ENCODE results near the gene ZNF827. TPM values are rescaled to one million over a fixed set of nuclear protein-coding genes. Genes with fewer than 3 reads are reported as not detected.

The ZNF827 gene
- total and polyA plus RNA-seq, 7 donors: 1.8 to 37.7 (median 11.3) TPM

DNA sequence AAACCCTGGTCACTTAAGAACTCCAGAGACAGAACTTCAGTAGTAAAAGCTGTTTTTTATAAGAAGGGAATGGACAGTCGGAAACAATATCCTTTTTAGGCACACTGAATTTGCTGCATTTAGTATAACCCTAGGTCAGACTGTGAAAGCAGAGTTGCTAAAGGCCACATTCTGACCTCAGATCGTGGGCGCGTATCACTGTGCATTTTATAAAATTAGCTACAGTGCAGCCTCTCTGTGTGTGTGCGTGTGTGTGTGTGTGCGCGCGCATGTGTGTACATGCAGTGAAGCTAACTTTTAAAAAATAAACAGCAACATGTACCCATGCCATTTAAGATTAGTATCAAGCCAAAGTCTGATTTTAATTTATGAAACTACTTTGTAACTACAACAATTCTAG lies 8.0 kb downstream of the ZNF827 start:
- no peak for DNase-seq
- Histone ChIP-seq H3K4me1 (peaks cover 0 to 43% (median 25%) of the 10 kb centered on the region in 4 donors), H3K9me3 (no peaks in the 10 kb centered on the region), H3K36me3 (no peaks in the 10 kb centered on the region), H3K27me3 (no peaks in the 10 kb centered on the region), H3K27ac (peak overlapping the region in 2 of 4 donors; percentile 17 to 52), H3K4me3 (no peak overlapping the region)
- 89 to 92% methylated on average over 8 of the region's 8 CpGs for WGBS, 2 donors
- TF ChIP-seq, protein P1, sequence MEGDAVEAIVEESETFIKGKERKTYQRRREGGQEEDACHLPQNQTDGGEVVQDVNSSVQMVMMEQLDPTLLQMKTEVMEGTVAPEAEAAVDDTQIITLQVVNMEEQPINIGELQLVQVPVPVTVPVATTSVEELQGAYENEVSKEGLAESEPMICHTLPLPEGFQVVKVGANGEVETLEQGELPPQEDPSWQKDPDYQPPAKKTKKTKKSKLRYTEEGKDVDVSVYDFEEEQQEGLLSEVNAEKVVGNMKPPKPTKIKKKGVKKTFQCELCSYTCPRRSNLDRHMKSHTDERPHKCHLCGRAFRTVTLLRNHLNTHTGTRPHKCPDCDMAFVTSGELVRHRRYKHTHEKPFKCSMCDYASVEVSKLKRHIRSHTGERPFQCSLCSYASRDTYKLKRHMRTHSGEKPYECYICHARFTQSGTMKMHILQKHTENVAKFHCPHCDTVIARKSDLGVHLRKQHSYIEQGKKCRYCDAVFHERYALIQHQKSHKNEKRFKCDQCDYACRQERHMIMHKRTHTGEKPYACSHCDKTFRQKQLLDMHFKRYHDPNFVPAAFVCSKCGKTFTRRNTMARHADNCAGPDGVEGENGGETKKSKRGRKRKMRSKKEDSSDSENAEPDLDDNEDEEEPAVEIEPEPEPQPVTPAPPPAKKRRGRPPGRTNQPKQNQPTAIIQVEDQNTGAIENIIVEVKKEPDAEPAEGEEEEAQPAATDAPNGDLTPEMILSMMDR (IDR thresholded peaks at IDR 0.05): no peak
- TF ChIP-seq POLR2A (IDR thresholded peaks at IDR 0.05) (no peak), POLR2AphosphoS5 (IDR thresholded peaks at IDR 0.05) (no peak), EP300 (IDR thresholded peaks at IDR 0.05) (no peak)
- intact Hi-C loops (cut with DNase I): no loop called here

DNA sequence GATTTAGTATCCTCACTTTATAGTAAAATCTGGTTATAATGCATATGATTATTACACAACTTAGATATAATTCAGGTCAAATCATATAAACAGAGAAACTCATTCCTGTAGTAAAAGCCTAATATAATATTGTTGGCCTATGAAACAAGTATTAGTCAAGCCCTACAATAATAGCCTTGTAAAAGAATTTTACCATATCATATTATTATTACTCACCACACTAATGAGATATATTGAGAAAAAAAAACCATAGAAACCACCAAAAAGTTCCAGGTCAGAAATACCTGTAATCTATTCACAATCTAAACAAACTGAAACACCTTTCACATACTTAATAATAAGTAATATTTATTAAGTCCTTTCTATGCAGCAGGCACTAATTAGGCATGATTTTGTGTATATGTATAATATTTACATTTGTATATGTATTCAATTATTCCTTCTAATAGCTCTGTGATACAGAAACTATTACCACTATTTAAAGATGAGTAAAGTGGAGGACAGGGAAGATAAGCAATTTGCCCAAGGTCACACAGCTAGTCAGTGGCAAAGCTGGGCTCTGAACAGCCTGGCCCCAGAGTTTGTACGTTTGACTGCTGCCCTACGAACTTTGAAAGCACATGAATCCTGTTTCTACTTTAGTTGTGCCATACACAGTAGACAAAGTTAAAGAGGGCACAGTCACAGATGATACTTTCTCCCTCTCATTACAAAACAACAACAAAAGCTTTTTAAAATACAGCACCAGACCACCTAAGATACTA lies 9.0 kb downstream of the ZNF827 start:
- H3K27ac ChIP-seq: peak overlapping the region in 3 of 4 donors; percentile 9 to 52 (median 17)
- TF ChIP-seq POLR2AphosphoS5 (IDR thresholded peaks at IDR 0.05) (no peak), POLR2A (IDR thresholded peaks at IDR 0.05) (no peak), EP300 (IDR thresholded peaks at IDR 0.05) (no peak)
- TF ChIP-seq, protein P1 (IDR thresholded peaks at IDR 0.05): no peak
- H3K4me1 ChIP-seq: peaks cover 0 to 33% (median 21%) of the 10 kb centered on the region in 4 donors

DNA sequence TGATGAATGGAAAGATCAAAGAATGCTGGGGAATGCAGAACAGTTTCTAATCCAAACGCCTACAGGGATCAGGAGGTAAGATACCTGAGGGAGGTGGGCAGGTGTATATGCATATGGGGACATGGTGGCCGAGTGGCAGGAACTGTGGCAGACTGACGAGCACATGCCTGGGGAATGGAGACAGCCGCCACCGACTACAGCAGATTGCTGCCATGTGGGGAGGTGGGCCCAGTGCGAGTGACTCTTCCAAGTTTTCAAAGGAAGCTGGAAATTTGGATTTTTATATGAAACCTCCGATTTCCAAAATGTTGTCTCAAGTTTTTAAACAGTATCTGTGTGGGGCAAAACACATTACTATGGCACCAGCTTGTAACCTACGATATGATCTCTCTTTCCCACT lies 9.9 kb downstream of the ZNF827 start:
- Histone ChIP-seq H3K4me1 (peaks cover 0 to 26% (median 16%) of the 10 kb centered on the region in 4 donors), H3K27ac (no peak overlapping the region), H3K4me3 (no peak overlapping the region), H3K36me3 (no peaks in the 10 kb centered on the region), H3K9me3 (no peaks in the 10 kb centered on the region), H3K27me3 (no peaks in the 10 kb centered on the region)
- DNase-seq: no peak
- TF ChIP-seq, protein P1 (IDR thresholded peaks at IDR 0.05): no peak
- TF ChIP-seq EP300 (IDR thresholded peaks at IDR 0.05) (no peak), POLR2A (IDR thresholded peaks at IDR 0.05) (no peak), POLR2AphosphoS5 (IDR thresholded peaks at IDR 0.05) (no peak)
- intact Hi-C loops (cut with DNase I): no loop called here
- WGBS, 2 donors: 93 to 94% methylated on average over 8 of the region's 8 CpGs

More for the DNA sequence above, 9.0 kb downstream of the ZNF827 start:
- Histone ChIP-seq H3K4me3 (no peak overlapping the region), H3K36me3 (no peaks in the 10 kb centered on the region), H3K9me3 (no peaks in the 10 kb centered on the region), H3K27me3 (no peaks in the 10 kb centered on the region)
- no peak for DNase-seq
- intact Hi-C loops (cut with DNase I): no loop called here
- WGBS, 2 donors: 54 to 78% methylated on average over 2 of the region's 2 CpGs

DNA sequence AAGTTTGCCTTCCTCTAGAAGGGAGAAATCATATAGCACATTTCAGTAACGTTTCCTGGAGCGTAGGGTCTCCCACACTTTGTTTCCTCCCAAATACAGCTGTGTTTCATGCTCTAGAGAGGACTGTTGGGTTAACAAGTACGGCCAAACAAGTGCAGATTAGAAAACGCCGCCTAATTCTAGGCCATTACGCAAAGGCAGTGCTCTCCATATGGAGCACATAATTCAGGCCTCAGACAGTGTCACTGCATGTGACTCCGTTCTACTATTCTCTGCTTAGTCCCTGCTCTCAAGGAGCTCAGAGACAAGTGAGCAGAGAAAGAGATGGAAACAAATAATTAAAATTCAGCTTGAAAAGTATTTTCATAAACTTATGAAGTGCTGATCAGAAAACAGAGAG lies 11.6 kb downstream of the ZNF827 start:
- Histone ChIP-seq H3K36me3 (no peaks in the 10 kb centered on the region), H3K4me1 (peaks cover 0 to 26% (median 16%) of the 10 kb centered on the region in 4 donors), H3K27me3 (no peaks in the 10 kb centered on the region), H3K27ac (no peak overlapping the region), H3K9me3 (no peaks in the 10 kb centered on the region), H3K4me3 (no peak overlapping the region)
- TF ChIP-seq POLR2A (IDR thresholded peaks at IDR 0.05) (no peak), EP300 (IDR thresholded peaks at IDR 0.05) (no peak)
- intact Hi-C loops (cut with DNase I): no loop called here
- DNase-seq: no peak
- 71 to 94% methylated on average over 7 of the region's 7 CpGs for WGBS, 2 donors

DNA sequence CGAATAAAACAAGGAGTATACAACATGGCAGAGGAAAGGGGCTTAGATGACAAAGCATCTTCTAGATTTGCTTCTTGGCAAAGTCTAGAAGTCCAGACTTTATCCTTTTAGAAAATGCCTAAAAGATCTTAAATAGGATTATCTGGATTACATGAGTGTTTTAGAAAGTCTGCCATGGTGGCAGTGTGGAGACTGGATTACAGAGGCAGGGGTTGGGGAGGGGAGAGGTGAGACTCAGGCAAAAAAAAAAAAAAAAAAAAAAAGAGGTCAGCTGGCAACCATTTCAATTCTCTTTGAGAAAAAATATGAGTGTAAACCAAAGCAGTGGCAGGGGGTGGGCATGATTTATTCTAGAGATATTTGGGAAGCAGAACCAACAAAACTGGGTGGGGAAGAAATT lies 17.4 kb downstream of the ZNF827 start:
- whole genome bisulfite sequencing, 2 donors: 84 to 91% methylated on average over 1 of the region's 1 CpG
- DNase-seq: no peak
- peaks cover 0 to 18% (median 12%) of the 10 kb centered on the region in 4 donors for H3K4me1 ChIP-seq
- no peaks in the 10 kb centered on the region for H3K36me3 ChIP-seq
- intact Hi-C loops (cut with DNase I): no loop called here
- no peaks in the 10 kb centered on the region for H3K27me3 ChIP-seq
- H3K4me3 ChIP-seq: no peak overlapping the region
- TF ChIP-seq POLR2AphosphoS5 (IDR thresholded peaks at IDR 0.05) (no peak), POLR2A (IDR thresholded peaks at IDR 0.05) (no peak), EP300 (IDR thresholded peaks at IDR 0.05) (no peak)
- TF ChIP-seq, protein P1 (IDR thresholded peaks at IDR 0.05): no peak
- peak overlapping the region in 1 of 4 donors; percentile 63 for H3K27ac ChIP-seq
- H3K9me3 ChIP-seq: no peaks in the 10 kb centered on the region
